ENCODE results near the gene PTPRE.
A peak's percentile ranks its signal among the peaks of the same experiment; 100 is the strongest.

The PTPRE gene

DNA sequence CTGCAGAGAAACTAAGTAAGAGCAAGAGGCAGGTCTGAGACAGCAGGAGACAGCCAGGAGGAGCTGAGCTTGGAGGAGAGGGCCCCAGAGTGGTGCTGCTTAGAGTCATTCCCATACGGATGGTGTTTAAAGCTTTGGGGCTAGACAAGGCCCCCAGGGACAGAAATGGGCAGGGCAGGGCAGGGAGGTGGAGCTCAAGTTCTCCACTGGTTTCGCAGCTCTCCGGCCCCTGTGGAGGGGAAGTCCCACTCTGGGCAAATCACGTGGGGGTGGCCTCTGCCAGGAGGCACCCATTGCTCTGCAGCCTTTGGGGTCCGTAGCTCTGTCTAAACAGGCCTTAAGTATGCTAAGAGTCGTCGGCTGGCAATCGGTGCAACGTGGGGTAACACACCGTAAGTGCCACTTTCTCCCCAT is 1.0 kb upstream of the PTPRE start:
- H3K4me1 ChIP-seq (ENCODE audit: insufficient read depth, low read length) = peaks cover 8% of the 10 kb centered on the region
- H3K4me3 ChIP-seq (ENCODE audit: low read length) = no peak overlapping the region
- H2AFZ ChIP-seq (ENCODE audit: low read depth, low read length) = no peak overlapping the region
- H3K9me3 ChIP-seq (ENCODE audit: low read length) = no peaks in the 10 kb centered on the region
- H3K27me3 ChIP-seq (ENCODE audit: insufficient read depth, low read length) = peaks cover 31% of the 10 kb centered on the region
- no peaks in the 10 kb centered on the region for H3K36me3 ChIP-seq (ENCODE audit: insufficient read depth, low read length)

DNA sequence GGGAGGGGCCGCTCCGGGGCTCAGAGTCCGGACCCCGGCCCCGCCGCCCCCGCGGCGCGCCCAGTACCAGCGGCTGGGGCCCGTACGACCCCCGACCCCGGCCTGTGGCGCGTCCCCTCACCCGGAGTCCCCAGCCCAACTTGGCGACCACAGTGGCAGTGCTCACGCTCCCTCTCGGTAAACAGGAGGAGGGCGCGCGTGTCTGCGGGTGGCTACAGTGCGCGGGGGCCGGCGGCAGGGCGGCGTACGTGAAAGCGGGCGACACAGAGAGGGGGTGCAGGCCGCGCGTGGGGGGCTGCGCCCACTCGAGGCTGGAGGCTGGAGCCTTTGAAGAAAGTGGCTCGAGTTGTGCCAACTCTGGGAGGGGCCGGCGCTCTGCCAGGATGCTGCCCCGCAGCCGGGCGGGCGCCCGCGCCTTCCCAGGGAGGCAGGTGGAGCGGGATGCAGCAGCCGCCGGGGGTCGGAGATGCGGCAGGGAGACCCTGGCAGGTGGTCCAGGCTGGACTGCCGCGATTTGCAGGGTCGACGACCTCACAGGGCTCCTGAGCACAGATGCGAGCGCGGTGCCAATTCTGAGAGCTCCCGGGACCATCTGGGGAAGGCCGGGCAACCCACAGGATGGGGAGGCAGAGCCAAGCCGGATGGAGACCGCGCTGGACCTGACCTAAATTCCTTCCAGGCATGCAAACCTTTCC is 655 bp downstream of the PTPRE start:
- H2AFZ ChIP-seq (ENCODE audit: low read depth, low read length) = peak overlapping the region; percentile 47
- H3K4me3 ChIP-seq (ENCODE audit: low read length) = peak overlapping the region; percentile 28
- no peaks in the 10 kb centered on the region for H3K9me3 ChIP-seq (ENCODE audit: low read length)
- peaks cover 31% of the 10 kb centered on the region for H3K27me3 ChIP-seq (ENCODE audit: insufficient read depth, low read length)
- no peaks in the 10 kb centered on the region for H3K36me3 ChIP-seq (ENCODE audit: insufficient read depth, low read length)
- peaks cover 8% of the 10 kb centered on the region for H3K4me1 ChIP-seq (ENCODE audit: insufficient read depth, low read length)

DNA sequence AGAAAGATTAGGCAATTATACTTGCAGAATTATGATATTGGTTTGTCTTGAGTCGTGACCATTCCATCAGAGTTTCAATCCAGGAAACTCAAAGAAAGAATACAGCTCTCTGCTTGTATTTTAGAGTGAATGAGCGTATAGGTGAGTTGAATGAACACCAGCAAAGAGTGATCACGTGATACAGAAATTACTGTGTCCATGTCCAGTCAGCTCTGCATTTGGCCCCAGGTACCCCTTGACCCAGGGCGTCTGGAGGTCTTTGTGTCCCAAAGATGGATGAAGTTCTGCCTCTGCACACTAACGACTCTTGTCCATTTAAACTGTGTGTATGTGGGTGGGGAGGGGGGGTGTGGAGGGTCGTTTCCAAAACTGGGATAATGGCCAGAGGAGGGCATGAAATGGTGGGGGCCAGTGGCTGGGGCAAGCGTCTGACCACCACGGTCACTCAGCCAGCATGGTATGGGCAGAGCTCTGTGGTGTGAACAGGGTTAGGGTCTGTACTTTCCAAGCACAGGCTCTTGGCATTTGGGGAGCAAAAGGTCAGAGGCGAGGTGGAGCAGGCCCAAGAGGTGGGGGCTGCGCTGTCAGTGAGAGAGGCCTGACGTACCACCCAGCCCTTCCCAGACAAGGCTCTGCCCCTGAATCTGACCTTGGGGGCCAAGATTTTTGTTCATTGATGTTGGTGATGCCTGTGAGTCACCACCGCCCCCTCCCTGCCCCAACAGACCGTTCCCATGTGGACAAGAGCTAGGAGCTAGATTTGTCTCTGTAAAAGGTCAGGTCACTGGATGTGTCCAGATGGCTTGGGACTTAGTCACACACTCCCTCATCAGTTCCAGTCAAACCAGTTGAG is 1.4 kb downstream of the PTPRE start:
- peaks cover 31% of the 10 kb centered on the region for H3K27me3 ChIP-seq (ENCODE audit: insufficient read depth, low read length)
- no peaks in the 10 kb centered on the region for H3K36me3 ChIP-seq (ENCODE audit: insufficient read depth, low read length)
- no peak overlapping the region for H2AFZ ChIP-seq (ENCODE audit: low read depth, low read length)
- H3K9me3 ChIP-seq (ENCODE audit: low read length) = no peaks in the 10 kb centered on the region
- H3K4me3 ChIP-seq (ENCODE audit: low read length) = no peak overlapping the region
- H3K4me1 ChIP-seq (ENCODE audit: insufficient read depth, low read length) = peaks cover 8% of the 10 kb centered on the region

DNA sequence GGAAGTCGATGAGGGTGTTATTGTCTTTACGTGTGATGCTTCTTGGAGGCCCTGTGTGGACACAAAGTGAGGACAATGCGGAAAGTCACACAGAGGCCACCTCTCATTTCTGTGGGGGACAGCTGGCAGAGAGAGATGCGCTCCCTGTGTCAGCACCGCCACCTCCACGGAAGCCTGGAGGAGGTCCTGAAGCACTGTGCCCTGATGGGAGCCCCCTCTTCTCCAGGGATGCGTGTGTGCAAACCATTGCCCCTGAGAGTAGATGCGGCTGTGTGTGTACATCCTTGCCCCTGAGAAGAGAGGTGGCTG is 2.0 kb downstream of the PTPRE start:
- no peaks in the 10 kb centered on the region for H3K9me3 ChIP-seq (ENCODE audit: low read length)
- peaks cover 31% of the 10 kb centered on the region for H3K27me3 ChIP-seq (ENCODE audit: insufficient read depth, low read length)
- peaks cover 8% of the 10 kb centered on the region for H3K4me1 ChIP-seq (ENCODE audit: insufficient read depth, low read length)
- H2AFZ ChIP-seq (ENCODE audit: low read depth, low read length) = no peak overlapping the region
- no peaks in the 10 kb centered on the region for H3K36me3 ChIP-seq (ENCODE audit: insufficient read depth, low read length)
- H3K4me3 ChIP-seq (ENCODE audit: low read length) = no peak overlapping the region

DNA sequence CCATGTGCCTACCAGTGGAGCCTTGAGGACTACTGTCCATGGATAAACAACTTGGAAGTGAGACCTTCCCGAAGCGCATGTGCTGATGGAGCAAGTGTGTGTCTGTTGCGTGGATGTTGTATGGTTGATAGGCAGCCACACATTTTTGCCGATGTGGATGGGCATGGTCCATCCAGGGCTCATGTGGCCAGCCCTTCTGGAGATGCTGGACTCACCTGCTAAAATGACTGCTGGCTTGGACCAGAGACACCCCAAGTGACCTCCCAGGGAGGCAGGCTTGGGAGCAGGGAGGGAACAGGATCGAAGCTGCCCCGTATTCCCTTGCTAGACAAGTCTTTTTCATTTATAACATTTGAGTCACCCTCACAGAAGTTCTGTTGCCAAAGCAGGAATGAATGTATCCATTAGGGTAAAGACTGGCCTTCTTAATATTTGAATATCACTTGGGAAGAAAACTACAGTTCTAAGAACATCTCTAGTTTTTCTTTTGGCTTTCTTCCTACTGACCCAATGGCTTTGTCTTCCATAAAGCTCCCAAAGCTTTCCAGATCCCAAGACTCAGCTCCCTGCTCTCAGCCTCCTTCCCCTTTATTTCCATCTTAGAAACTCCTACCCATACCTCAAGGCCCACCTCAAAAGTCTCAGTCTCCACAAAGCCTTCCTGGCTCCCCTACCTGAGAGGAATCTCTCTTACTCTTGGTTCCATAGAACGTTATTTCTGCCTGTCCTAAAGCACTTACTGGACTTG is 3.0 kb downstream of the PTPRE start:
- Histone ChIP-seq H3K4me1 (ENCODE audit: insufficient read depth, low read length) (peaks cover 8% of the 10 kb centered on the region), H3K4me3 (ENCODE audit: low read length) (no peak overlapping the region), H3K9me3 (ENCODE audit: low read length) (no peaks in the 10 kb centered on the region), H3K36me3 (ENCODE audit: insufficient read depth, low read length) (no peaks in the 10 kb centered on the region), H2AFZ (ENCODE audit: low read depth, low read length) (no peak overlapping the region), H3K27me3 (ENCODE audit: insufficient read depth, low read length) (peaks cover 24% of the 10 kb centered on the region)

DNA sequence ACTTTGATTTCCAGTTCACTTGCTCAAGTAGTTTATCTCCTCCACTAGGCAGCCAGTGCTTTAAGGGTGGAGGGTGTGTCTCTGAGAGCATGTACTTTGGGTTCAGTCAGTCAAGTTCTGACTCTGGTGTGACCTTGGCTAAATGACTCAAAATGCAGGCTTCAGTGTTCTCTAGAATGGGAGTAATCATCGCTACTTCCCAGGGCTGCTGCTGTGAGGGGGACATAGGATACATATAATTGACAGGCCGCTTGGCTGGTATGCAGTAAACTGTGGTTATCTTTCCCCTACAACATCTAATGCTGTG is 3.5 kb downstream of the PTPRE start:
- no peaks in the 10 kb centered on the region for H3K36me3 ChIP-seq (ENCODE audit: insufficient read depth, low read length)
- no peak overlapping the region for H2AFZ ChIP-seq (ENCODE audit: low read depth, low read length)
- peaks cover 21% of the 10 kb centered on the region for H3K27me3 ChIP-seq (ENCODE audit: insufficient read depth, low read length)
- no peaks in the 10 kb centered on the region for H3K9me3 ChIP-seq (ENCODE audit: low read length)
- H3K4me3 ChIP-seq (ENCODE audit: low read length) = no peak overlapping the region
- H3K4me1 ChIP-seq (ENCODE audit: insufficient read depth, low read length) = peaks cover 8% of the 10 kb centered on the region

DNA sequence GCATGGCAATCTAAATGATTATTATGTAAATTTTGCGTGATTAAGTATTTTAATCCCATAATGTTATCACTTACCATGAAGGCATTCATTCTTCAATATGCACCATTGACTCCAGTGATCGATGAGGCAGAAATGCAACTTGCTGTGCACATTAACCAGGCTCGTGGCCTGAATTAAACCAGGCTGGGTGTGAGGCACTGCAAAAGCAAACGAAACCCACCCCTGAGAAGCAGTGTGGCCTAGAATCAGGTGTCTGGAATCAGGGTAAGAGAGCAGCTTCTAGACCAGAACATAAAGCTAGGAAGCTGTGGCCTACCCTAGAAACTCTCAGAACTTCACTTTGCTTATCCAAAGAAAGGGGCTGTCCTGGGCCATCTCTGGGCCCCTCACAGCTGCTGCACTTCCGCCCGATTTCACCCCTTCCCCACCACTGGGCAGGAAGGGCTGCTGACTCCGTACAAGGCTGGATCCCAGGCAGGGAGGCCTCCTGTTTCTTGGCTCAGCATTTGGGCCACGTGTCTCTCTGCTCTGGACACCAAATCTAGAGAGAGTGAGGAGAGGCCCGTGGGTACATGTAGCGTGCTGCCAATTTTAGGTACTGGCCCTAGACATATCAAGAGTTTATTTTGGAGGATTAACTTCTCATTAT is 4.4 kb downstream of the PTPRE start:
- H2AFZ ChIP-seq (ENCODE audit: low read depth, low read length) = no peak overlapping the region
- H3K4me3 ChIP-seq (ENCODE audit: low read length) = no peak overlapping the region
- H3K4me1 ChIP-seq (ENCODE audit: insufficient read depth, low read length) = peaks cover 8% of the 10 kb centered on the region
- no peaks in the 10 kb centered on the region for H3K36me3 ChIP-seq (ENCODE audit: insufficient read depth, low read length)
- H3K27me3 ChIP-seq (ENCODE audit: insufficient read depth, low read length) = peaks cover 13% of the 10 kb centered on the region
- no peaks in the 10 kb centered on the region for H3K9me3 ChIP-seq (ENCODE audit: low read length)

DNA sequence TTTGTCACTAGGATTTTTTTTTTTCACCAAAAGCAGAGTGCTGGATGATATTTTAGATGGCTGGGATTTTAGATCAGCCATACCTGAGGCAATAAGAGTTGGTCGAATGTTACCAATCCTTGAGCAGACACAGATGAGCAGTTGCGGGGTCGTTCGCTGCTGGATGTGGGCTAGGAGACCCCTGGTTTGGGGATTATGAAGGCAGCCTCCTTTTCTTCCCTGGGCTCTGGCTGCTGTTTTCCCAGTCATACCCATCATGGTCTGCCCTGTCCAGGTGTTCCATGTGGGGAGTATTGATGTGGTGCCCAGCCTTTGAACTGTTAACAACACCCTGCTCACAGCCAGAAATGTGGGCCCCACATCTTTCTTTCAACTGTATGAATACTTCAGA is 5.0 kb downstream of the PTPRE start:
- Histone ChIP-seq H3K36me3 (ENCODE audit: insufficient read depth, low read length) (no peaks in the 10 kb centered on the region), H3K4me1 (ENCODE audit: insufficient read depth, low read length) (peaks cover 8% of the 10 kb centered on the region), H3K4me3 (ENCODE audit: low read length) (no peak overlapping the region), H3K9me3 (ENCODE audit: low read length) (no peaks in the 10 kb centered on the region), H3K27me3 (ENCODE audit: insufficient read depth, low read length) (peaks cover 9% of the 10 kb centered on the region), H2AFZ (ENCODE audit: low read depth, low read length) (no peak overlapping the region)

DNA sequence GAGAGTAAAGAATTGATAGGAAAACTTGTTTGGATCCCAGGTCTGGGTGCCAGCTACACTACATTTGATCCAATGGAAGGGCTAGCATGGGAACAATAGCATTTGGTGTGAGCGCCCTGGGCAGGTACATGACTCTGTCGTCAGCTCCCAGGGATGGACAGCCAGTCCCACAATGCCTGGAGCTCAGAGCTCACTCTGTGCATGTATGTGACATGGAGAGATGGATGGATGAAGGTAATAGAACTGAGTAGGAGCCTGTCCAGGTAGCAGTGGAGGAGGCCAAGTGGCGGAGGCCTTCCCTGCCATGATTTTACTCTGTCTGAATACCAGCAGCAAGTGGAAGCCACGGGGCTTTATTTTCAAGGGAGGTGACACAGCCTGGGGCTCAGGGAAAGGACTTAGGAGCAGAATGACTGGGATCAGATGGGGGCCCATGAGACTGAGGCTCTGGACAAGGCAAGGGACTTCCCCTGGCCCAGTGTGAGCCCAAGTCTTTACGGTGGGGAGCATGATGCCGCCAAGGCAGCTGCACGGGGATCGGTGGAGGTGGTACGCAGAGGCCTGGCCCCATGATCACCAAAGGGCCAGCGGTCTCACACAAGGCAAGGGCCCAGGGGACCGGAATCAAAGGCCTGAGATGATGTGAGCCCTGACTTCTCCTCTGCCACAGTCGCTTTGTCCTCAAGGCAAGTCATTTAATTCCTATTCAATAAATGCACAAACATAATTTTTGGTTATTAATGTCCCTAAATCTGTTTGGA is 5.9 kb downstream of the PTPRE start:
- H3K36me3 ChIP-seq (ENCODE audit: insufficient read depth, low read length) = no peaks in the 10 kb centered on the region
- no peak overlapping the region for H2AFZ ChIP-seq (ENCODE audit: low read depth, low read length)
- H3K27me3 ChIP-seq (ENCODE audit: insufficient read depth, low read length) = peaks cover 4% of the 10 kb centered on the region
- peaks cover 7% of the 10 kb centered on the region for H3K4me1 ChIP-seq (ENCODE audit: insufficient read depth, low read length)
- no peaks in the 10 kb centered on the region for H3K9me3 ChIP-seq (ENCODE audit: low read length)
- no peak overlapping the region for H3K4me3 ChIP-seq (ENCODE audit: low read length)

DNA sequence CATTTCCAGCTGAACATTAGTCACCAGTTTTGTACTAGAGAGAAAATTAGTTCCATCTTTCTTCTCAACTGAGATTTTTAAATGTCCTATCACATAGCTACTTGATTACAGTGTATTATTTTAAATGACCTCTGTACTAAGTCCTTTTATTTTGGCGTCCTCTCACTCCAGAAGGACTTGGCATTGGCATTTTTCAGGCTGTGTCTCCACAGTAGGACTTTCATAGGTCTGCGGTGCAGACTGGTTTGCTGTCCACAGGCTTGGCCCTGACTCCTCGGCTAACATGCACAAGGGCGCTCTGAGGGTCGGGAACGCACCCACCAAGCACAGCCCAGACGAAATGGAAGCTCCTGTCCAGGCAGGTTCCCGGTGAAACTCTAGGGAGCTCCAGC is 6.5 kb downstream of the PTPRE start:
- H3K36me3 ChIP-seq (ENCODE audit: insufficient read depth, low read length) = no peaks in the 10 kb centered on the region
- no peaks in the 10 kb centered on the region for H3K9me3 ChIP-seq (ENCODE audit: low read length)
- no peaks in the 10 kb centered on the region for H3K27me3 ChIP-seq (ENCODE audit: insufficient read depth, low read length)
- H3K4me1 ChIP-seq (ENCODE audit: insufficient read depth, low read length) = peaks cover 3% of the 10 kb centered on the region
- no peak overlapping the region for H3K4me3 ChIP-seq (ENCODE audit: low read length)
- no peak overlapping the region for H2AFZ ChIP-seq (ENCODE audit: low read depth, low read length)

DNA sequence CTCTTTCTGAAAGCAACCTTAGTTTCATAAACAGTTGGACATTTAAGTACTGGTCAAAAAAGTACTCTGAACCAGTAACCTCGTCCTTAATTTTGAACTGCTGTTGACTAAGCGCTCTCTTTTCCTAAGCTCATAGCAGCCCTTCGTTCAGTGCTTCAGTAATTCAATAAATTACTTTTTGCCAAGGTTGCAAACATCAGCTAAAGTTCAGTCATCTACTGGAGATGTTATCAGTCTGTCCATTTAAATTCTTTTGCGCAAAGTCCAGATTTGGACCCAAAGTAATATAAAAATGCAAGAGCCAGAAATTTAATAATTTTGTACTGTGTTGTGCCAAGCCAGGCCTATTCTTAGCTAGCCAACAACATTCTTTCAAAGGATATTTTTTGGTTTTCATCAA is 8.4 kb downstream of the PTPRE start:
- H3K4me1 ChIP-seq (ENCODE audit: insufficient read depth, low read length) = no peaks in the 10 kb centered on the region
- H2AFZ ChIP-seq (ENCODE audit: low read depth, low read length) = no peak overlapping the region
- H3K36me3 ChIP-seq (ENCODE audit: insufficient read depth, low read length) = no peaks in the 10 kb centered on the region
- no peaks in the 10 kb centered on the region for H3K27me3 ChIP-seq (ENCODE audit: insufficient read depth, low read length)
- no peaks in the 10 kb centered on the region for H3K9me3 ChIP-seq (ENCODE audit: low read length)
- H3K4me3 ChIP-seq (ENCODE audit: low read length) = no peak overlapping the region

DNA sequence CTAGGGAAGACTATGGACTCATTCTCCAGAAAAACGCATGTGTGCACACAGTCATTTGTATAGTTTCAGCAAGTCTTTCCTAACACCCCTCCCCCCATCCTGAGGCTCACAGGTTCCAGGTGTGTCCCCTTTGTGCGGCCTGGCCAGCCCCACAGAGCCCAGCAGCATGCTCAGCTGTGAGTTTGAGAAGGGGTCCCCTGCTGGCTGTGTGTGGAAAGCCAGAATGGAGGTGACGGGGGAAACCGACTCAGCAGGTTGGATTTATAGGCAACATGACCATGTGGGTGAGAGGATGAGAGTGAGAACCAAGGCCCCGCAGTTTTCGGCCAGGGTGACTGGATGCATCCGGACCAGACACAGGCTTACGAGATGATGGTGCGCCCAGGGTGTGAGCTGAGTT is 9.9 kb downstream of the PTPRE start:
- H3K36me3 ChIP-seq (ENCODE audit: insufficient read depth, low read length) = no peaks in the 10 kb centered on the region
- no peaks in the 10 kb centered on the region for H3K9me3 ChIP-seq (ENCODE audit: low read length)
- H3K27me3 ChIP-seq (ENCODE audit: insufficient read depth, low read length) = no peaks in the 10 kb centered on the region
- H2AFZ ChIP-seq (ENCODE audit: low read depth, low read length) = no peak overlapping the region
- no peaks in the 10 kb centered on the region for H3K4me1 ChIP-seq (ENCODE audit: insufficient read depth, low read length)
- H3K4me3 ChIP-seq (ENCODE audit: low read length) = no peak overlapping the region

Measured in neuron (in vitro differentiated cells).